ENCODE measurements around the gene ARSG. TPM values are rescaled to one million over a fixed set of nuclear protein-coding genes. Genes with fewer than 3 reads are reported as not detected.

The ARSG gene
- polyA plus RNA-seq, 3 donors = 15.5 to 19.3 (median 19.2) TPM

DNA sequence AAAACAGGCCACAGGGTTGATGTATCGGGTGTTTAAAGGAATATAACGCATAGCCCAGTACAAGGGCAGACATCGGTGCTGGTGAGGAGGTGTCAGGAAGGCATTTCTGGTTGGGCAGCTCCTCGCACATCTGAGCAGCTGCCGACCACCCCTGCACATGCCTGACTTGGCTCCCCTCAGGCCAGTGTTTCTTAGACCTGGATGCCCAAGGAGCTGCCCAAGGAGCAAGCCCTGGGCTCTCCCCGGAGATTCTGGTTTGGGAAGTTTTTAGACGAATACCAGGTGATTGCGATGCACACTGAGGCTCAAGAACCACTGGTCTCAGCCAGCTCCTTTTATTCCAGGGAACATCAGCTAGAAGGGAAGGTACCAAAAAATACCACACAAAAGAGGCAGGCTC lies 154.4 kb downstream of the ARSG start:
- intact Hi-C loops (cut with micrococcal nuclease) = no loop called here
- Histone ChIP-seq H3K4me3 (replicated peaks in 1 of 3; ENCODE audit: low read depth in 2 of 3, low read length in 3 of 3) (no peak overlapping the region), H3K27ac (ENCODE audit: low read depth in 1 of 2, low read length in 2 of 2) (no peak overlapping the region), H3K27me3 (ENCODE audit: control insufficient read depth in 2 of 2, insufficient read depth in 2 of 2, low read length in 2 of 2) (no peaks in the 10 kb centered on the region), H2AFZ (ENCODE audit: insufficient read depth, low read depth, low read length, poor library complexity, severe bottlenecking) (no peak overlapping the region), H3K36me3 (replicated peaks in 1 of 2; ENCODE audit: control insufficient read depth in 1 of 2, insufficient read depth in 2 of 2, low read length in 2 of 2) (peaks cover 39 to 69% of the 10 kb centered on the region in 2 donors), H3K79me2 (ENCODE audit: insufficient read depth, low read length) (no peaks in the 10 kb centered on the region), H3K4me2 (replicated peaks; ENCODE audit: extremely low read depth, low read length, poor library complexity, severe bottlenecking) (no peak overlapping the region), H3K4me1 (ENCODE audit: control insufficient read depth in 1 of 2, insufficient read depth in 2 of 2, low read length in 2 of 2) (peaks cover 21% of the 10 kb centered on the region in 2 donors), H3K9me3 (replicated peaks in 1 of 2; ENCODE audit: control insufficient read depth in 1 of 2, insufficient read depth in 1 of 2, low read length in 2 of 2) (no peaks in the 10 kb centered on the region), H3K9ac (ENCODE audit: insufficient read depth, low read length, poor library complexity, severe bottlenecking) (no peak overlapping the region), H4K20me1 (ENCODE audit: insufficient read depth, low read length) (peaks cover 3% of the 10 kb centered on the region)
- Mint-ChIP-seq H3K36me3 (peaks cover 62 to 72% of the 10 kb centered on the region in 2 donors), H3K27me3 (ENCODE audit: low read depth in 3 of 3) (peaks cover 0 to 2% (median 1%) of the 10 kb centered on the region in 3 donors), H3K9me3 (peaks cover 0 to 7% (median 6%) of the 10 kb centered on the region in 7 donors), H3K27ac (peak overlapping the region in 2 of 7 donors; percentile 55 to 73), H3K4me1 (peaks cover 21% of the 10 kb centered on the region), H3K4me3 (no peak overlapping the region)
- 97% methylated on average over 5 of the region's 8 CpGs for WGBS (ENCODE audit: insufficient coverage)
- TF ChIP-seq, protein P1, sequence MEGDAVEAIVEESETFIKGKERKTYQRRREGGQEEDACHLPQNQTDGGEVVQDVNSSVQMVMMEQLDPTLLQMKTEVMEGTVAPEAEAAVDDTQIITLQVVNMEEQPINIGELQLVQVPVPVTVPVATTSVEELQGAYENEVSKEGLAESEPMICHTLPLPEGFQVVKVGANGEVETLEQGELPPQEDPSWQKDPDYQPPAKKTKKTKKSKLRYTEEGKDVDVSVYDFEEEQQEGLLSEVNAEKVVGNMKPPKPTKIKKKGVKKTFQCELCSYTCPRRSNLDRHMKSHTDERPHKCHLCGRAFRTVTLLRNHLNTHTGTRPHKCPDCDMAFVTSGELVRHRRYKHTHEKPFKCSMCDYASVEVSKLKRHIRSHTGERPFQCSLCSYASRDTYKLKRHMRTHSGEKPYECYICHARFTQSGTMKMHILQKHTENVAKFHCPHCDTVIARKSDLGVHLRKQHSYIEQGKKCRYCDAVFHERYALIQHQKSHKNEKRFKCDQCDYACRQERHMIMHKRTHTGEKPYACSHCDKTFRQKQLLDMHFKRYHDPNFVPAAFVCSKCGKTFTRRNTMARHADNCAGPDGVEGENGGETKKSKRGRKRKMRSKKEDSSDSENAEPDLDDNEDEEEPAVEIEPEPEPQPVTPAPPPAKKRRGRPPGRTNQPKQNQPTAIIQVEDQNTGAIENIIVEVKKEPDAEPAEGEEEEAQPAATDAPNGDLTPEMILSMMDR (IDR thresholded peaks at IDR 0.05) = no peak
- no peak for DNase-seq

DNA sequence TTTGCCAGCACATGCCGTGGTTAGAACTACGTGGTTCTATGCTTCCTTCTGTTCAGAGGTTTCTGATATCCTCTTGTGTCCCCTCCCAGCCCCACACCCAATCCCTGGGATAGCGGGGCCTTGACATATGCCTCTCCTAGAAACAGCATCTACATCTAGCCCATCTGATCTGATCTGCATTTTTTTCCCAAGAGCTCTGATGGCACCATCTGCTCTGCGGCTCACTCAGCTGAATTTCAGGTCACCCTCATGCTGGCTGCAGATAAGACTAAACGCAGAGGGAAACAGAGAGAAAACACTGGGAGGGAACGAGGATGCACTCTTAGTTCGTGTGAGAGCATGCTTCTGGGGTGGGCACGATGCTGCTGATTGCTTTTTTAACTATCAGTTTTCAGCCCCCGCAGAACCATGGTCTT lies 155.3 kb downstream of the ARSG start:
- Histone ChIP-seq H3K79me2 (ENCODE audit: insufficient read depth, low read length) (no peaks in the 10 kb centered on the region), H3K36me3 (replicated peaks in 1 of 2; ENCODE audit: control insufficient read depth in 1 of 2, insufficient read depth in 2 of 2, low read length in 2 of 2) (peaks cover 44 to 77% of the 10 kb centered on the region in 2 donors), H2AFZ (ENCODE audit: insufficient read depth, low read depth, low read length, poor library complexity, severe bottlenecking) (no peak overlapping the region), H3K4me3 (replicated peaks in 1 of 3; ENCODE audit: low read depth in 2 of 3, low read length in 3 of 3) (no peak overlapping the region), H3K27me3 (ENCODE audit: control insufficient read depth in 2 of 2, insufficient read depth in 2 of 2, low read length in 2 of 2) (no peaks in the 10 kb centered on the region), H3K4me1 (ENCODE audit: control insufficient read depth in 1 of 2, insufficient read depth in 2 of 2, low read length in 2 of 2) (peaks cover 12% of the 10 kb centered on the region in 2 donors), H3K27ac (ENCODE audit: low read depth in 1 of 2, low read length in 2 of 2) (no peak overlapping the region), H3K9ac (ENCODE audit: insufficient read depth, low read length, poor library complexity, severe bottlenecking) (no peak overlapping the region), H3K9me3 (replicated peaks in 1 of 2; ENCODE audit: control insufficient read depth in 1 of 2, insufficient read depth in 1 of 2, low read length in 2 of 2) (no peaks in the 10 kb centered on the region), H4K20me1 (ENCODE audit: insufficient read depth, low read length) (peaks cover 5% of the 10 kb centered on the region), H3K4me2 (replicated peaks; ENCODE audit: extremely low read depth, low read length, poor library complexity, severe bottlenecking) (no peak overlapping the region)
- peaks cover 0 to 2% (median 1%) of the 10 kb centered on the region in 3 donors for H3K27me3 Mint-ChIP-seq (ENCODE audit: low read depth in 3 of 3)
- H3K4me1 Mint-ChIP-seq = peaks cover 12% of the 10 kb centered on the region
- intact Hi-C loops (cut with micrococcal nuclease) = no loop called here
- peaks cover 0 to 7% (median 6%) of the 10 kb centered on the region in 7 donors for H3K9me3 Mint-ChIP-seq
- TF ChIP-seq, protein P1 (IDR thresholded peaks at IDR 0.05) = no peak
- no peak for DNase-seq
- H3K4me3 Mint-ChIP-seq = no peak overlapping the region
- peaks cover 71 to 81% of the 10 kb centered on the region in 2 donors for H3K36me3 Mint-ChIP-seq
- peak overlapping the region in 2 of 7 donors; percentile 14 to 63 for H3K27ac Mint-ChIP-seq
- 73% methylated on average over 7 of the region's 9 CpGs for WGBS (ENCODE audit: insufficient coverage)
